NCI-H128 (cell line): ENCODE measurements around the gene RNF208.
"Not testable (repeated sequence)": the region's sequence is repeated elsewhere in the genome, so short reads cannot be mapped to it uniquely, and the experiment has no call there.

Experiments
- DNase-seq: peaks from one replicate; lab custom pipeline; 2025; ENCODE audit not compliant: unreplicated experiment; lab: John Stamatoyannopoulos, UW

RNF208 gene

GRCh38 chr9:137253717-137254623 is 31.9 kb upstream of the RNF208 start:
- no peak for DNase-seq

- peak; percentile 43 for DNase-seq
Measured at GRCh38 chr9:137252555-137253506, 30.8 kb upstream of the RNF208 start.

- no peak for DNase-seq
Measured at GRCh38 chr9:137251490-137252268, 29.6 kb upstream of the RNF208 start.

GRCh38 chr9:137251194-137251461 is 29.1 kb upstream of the RNF208 start, which contains the start of gene STPG3:
Gene STPG3 (plus strand): TSS chr9:137251286. CDS start chr9:137251287, 1 bp downstream.
- DNase-seq, result no peak

GRCh38 chr9:137250329-137251193 is 28.5 kb upstream of the RNF208 start:
- no peak for DNase-seq

GRCh38 chr9:137247916-137248175 is 25.8 kb upstream of the RNF208 start:
- no peak for DNase-seq

- peak; percentile 7 for DNase-seq
Measured at GRCh38 chr9:137247135-137247915, 25.3 kb upstream of the RNF208 start.

- DNase-seq, result no peak
Measured at GRCh38 chr9:137245450-137246421, 23.7 kb upstream of the RNF208 start.

- DNase-seq, result peak; percentile 34
Measured at GRCh38 chr9:137244486-137245449, 22.7 kb upstream of the RNF208 start.

- DNase-seq, result no peak
Measured at GRCh38 chr9:137243626-137244485, 21.8 kb upstream of the RNF208 start.

GRCh38 chr9:137243266-137243625 is 21.2 kb upstream of the RNF208 start:
- not testable (repeated sequence) for DNase-seq

- DNase-seq, result no peak
Measured at GRCh38 chr9:137242269-137243203, 20.5 kb upstream of the RNF208 start.

- no peak for DNase-seq
Measured at GRCh38 chr9:137241490-137242268, 19.6 kb upstream of the RNF208 start.

GRCh38 chr9:137240841-137241489 is 18.9 kb upstream of the RNF208 start, which contains the start of gene TUBB4B:
Gene TUBB4B (plus strand): TSS chr9:137241287. CDS start chr9:137241361, 74 bp downstream.
- DNase-seq, result peak; percentile 99
